Measurements from ENCODE around the gene TUBB4B.

GRCh38 chr9:137224830-137225694, 16.0 kb upstream of the TUBB4B start, which contains the start of gene CYSRT1:
- TF ChIP-seq POLR2AphosphoS5 (IDR thresholded peaks at IDR 0.05) = no peak
- TF ChIP-seq POLR2A (IDR thresholded peaks at IDR 0.05) = no peak
